Fibroblast of the aortic adventitia (primary cell): Measurements from ENCODE around the gene HIP1. TPM values are rescaled to one million over a fixed set of nuclear protein-coding genes. Genes with fewer than 3 reads are reported as not detected.
"Not testable (repeated sequence)": the region's sequence is repeated elsewhere in the genome, so short reads cannot be mapped to it uniquely, and the experiment has no call there.

Experiments used
- DNase-seq: peaks from one replicate; pipeline ENCODE4 v3.0.0-alpha.2; 2010; ENCODE audit warnings: low read depth
- H3K4me3 ChIP-seq: 2 replicates; pipeline ENCODE4 v1.5.1; 2011; ENCODE audit warnings: low read depth, mild to moderate bottlenecking, control low read depth, low read length, moderate library complexity
- CTCF ChIP-seq: IDR thresholded peaks from 2 replicates; pipeline ENCODE4 v1.5.1; 2011; ENCODE audit warnings: mild to moderate bottlenecking, low read length, control low read depth, inconsistent platforms; ENCODE audit not compliant: insufficient read depth
- total RNA-seq: library from RNA; depleted of rRNA; stranded (reverse); fragments of >200 nt; gene quantifications from 2 replicates; pipeline ENCODE4 v1.2.3, GENCODE V29; 2012; ENCODE audit warnings: low replicate concordance

HIP1 gene
- total RNA-seq, 1 donor: 9.3 TPM

- no peak for TF ChIP-seq CTCF
- no peak for DNase-seq
- H3K4me3 ChIP-seq: peak overlapping the region; percentile 61
Observed at GRCh38 chr7:75639886-75640190, 98.9 kb downstream of the HIP1 start.

GRCh38 chr7:75639071-75639885 lies 99.5 kb downstream of the HIP1 start:
- no peak for TF ChIP-seq CTCF
- peak; percentile 31 for DNase-seq
- peak overlapping the region; percentile 68 for H3K4me3 ChIP-seq

GRCh38 chr7:75638594-75639070 lies 100.1 kb downstream of the HIP1 start:
- peak; percentile 30 for DNase-seq
- H3K4me3 ChIP-seq: peak overlapping the region; percentile 68
- no peak for TF ChIP-seq CTCF

- DNase-seq: no peak
- TF ChIP-seq CTCF: no peak
- peak overlapping the region; percentile 68 for H3K4me3 ChIP-seq
Observed at GRCh38 chr7:75637854-75638593, 100.7 kb downstream of the HIP1 start.

- DNase-seq: no peak
- TF ChIP-seq CTCF: no peak
- H3K4me3 ChIP-seq: no peak overlapping the region
Observed at GRCh38 chr7:75635036-75635435, 103.7 kb downstream of the HIP1 start.

- DNase-seq, H3K4me3 ChIP-seq: not testable (repeated sequence)
Observed at GRCh38 chr7:75632587-75632986, 106.2 kb downstream of the HIP1 start.

- TF ChIP-seq CTCF: no peak
- DNase-seq: no peak
Observed at GRCh38 chr7:75631711-75632110, 107.0 kb downstream of the HIP1 start.

More at GRCh38 chr7:75631711-75632110, 107.0 kb downstream of the HIP1 start:
- H3K4me3 ChIP-seq: no peak overlapping the region
